Measurements from ENCODE around the gene TBX2.

The TBX2 gene

DNA sequence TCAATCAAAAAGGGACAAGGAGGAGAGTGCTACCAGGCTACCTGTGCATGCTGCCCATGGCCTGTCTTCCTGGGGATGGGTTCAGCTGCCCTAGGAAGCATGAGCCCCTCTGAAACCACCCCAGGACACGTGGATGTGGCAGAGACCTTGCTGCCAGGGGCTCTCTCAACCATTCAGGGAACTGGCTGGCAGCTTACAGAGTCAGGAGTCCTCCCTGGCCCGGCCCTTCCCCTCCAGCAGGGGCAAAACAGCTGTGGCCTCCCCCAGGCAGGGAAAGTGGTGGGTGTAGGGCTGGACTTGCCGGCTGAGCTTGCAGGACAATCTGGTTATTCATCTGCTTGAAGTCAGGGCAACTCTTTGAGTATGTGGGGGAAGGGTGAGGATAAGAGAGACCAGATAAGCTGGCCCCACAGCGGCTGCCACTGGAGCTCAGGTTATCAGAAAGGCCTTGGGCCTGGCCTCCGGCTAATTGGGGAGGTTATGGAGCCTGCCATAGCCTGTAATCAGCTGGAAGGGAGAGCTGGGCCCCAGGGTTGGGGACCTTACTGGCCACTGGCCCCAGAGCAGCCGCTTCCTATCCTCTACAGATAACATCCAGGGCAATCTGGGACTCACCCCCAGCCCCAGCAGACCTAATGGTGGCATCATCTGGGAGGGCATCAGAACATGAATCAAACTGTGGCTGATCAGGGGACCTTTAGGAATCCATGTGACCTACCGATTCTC lies 5.6 kb upstream of the TBX2 start:
- Histone ChIP-seq H3K79me2 (ENCODE audit: control insufficient read depth, low read length) (no peaks in the 10 kb centered on the region), H4K20me1 (ENCODE audit: control insufficient read depth, insufficient read depth, low read depth, low read length) (no peaks in the 10 kb centered on the region), H3K27me3 (ENCODE audit: control insufficient read depth, low read length) (peaks cover 7% of the 10 kb centered on the region; the same call in 1 of the 2 replicates), H3K27ac (ENCODE audit: low read depth, low read length) (no peak overlapping the region), H3K4me1 (ENCODE audit: control insufficient read depth, low read length) (no peaks in the 10 kb centered on the region), H3K9me2 (replicated peaks; ENCODE audit: control insufficient read depth, low read length) (no peaks in the 10 kb centered on the region), H3K4me2 (ENCODE audit: low read length) (no peak overlapping the region), H3K9me3 (ENCODE audit: control insufficient read depth, insufficient read depth, low read length) (no peaks in the 10 kb centered on the region), H3K4me3 (ENCODE audit: low read length) (no peak overlapping the region), H3F3A (ENCODE audit: control insufficient read depth, insufficient read depth) (no peaks in the 10 kb centered on the region), H3K36me3 (ENCODE audit: control insufficient read depth, low read length) (no peaks in the 10 kb centered on the region)
- TF ChIP-seq EZH2phosphoT487 (IDR thresholded peaks at IDR 0.05; ENCODE audit: borderline replicate concordance, low read length) = no peak
- TF ChIP-seq, protein P1, sequence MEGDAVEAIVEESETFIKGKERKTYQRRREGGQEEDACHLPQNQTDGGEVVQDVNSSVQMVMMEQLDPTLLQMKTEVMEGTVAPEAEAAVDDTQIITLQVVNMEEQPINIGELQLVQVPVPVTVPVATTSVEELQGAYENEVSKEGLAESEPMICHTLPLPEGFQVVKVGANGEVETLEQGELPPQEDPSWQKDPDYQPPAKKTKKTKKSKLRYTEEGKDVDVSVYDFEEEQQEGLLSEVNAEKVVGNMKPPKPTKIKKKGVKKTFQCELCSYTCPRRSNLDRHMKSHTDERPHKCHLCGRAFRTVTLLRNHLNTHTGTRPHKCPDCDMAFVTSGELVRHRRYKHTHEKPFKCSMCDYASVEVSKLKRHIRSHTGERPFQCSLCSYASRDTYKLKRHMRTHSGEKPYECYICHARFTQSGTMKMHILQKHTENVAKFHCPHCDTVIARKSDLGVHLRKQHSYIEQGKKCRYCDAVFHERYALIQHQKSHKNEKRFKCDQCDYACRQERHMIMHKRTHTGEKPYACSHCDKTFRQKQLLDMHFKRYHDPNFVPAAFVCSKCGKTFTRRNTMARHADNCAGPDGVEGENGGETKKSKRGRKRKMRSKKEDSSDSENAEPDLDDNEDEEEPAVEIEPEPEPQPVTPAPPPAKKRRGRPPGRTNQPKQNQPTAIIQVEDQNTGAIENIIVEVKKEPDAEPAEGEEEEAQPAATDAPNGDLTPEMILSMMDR (IDR thresholded peaks at IDR 0.05; ENCODE audit: low read depth, low read length, poor library complexity, severe bottlenecking) = peak; percentile 29

DNA sequence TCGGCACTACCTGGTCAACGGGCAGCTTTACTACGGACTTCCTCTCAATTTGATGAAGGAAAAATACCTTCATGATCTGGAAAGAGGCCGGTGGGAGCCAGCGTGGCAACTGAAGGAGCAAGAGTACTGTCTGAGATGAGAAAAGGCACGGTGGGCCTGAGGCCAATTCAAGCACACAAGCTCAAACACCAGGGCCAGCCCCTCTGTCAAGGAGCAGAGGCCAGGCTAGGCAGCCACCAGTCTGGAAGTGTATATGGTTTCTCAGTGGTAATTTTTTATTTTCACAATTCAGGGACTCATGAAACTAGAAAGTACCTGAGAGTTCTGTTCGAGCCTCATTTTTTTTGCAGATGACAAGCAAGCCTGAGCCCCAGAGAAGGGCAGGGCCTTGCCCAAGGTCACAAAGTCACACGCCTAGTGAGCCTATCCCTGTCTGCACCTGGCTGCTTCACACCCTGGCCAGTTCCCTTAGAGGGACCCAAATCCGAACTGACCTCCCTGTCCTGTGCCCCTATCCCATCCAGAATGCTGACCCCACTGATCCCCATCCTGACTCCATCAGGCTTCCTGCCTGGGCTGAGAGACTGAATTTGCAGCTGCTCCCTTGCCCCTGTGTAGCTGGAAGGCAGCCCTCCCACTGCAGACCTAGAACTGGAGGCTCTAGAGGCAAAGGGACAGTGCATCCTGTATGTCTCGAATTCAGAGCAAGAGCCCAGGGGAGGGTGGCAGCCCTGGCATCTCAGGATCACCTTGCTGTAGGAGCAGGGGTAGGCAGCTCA lies 4.8 kb upstream of the TBX2 start:
- TF ChIP-seq, protein P1 (IDR thresholded peaks at IDR 0.05; ENCODE audit: low read depth, low read length, poor library complexity, severe bottlenecking) = no peak
- TF ChIP-seq EZH2phosphoT487 (IDR thresholded peaks at IDR 0.05; ENCODE audit: borderline replicate concordance, low read length) = no peak
- Histone ChIP-seq H3K4me1 (ENCODE audit: control insufficient read depth, low read length) (no peaks in the 10 kb centered on the region), H3F3A (ENCODE audit: control insufficient read depth, insufficient read depth) (no peaks in the 10 kb centered on the region), H3K79me2 (ENCODE audit: control insufficient read depth, low read length) (no peaks in the 10 kb centered on the region), H3K27me3 (ENCODE audit: control insufficient read depth, low read length) (peaks cover 12% of the 10 kb centered on the region; the same call in 1 of the 2 replicates), H4K20me1 (ENCODE audit: control insufficient read depth, insufficient read depth, low read depth, low read length) (no peaks in the 10 kb centered on the region), H3K4me3 (ENCODE audit: low read length) (no peak overlapping the region), H3K36me3 (ENCODE audit: control insufficient read depth, low read length) (no peaks in the 10 kb centered on the region), H3K4me2 (ENCODE audit: low read length) (no peak overlapping the region), H3K27ac (ENCODE audit: low read depth, low read length) (no peak overlapping the region), H3K9me3 (ENCODE audit: control insufficient read depth, insufficient read depth, low read length) (no peaks in the 10 kb centered on the region), H3K9me2 (replicated peaks; ENCODE audit: control insufficient read depth, low read length) (no peaks in the 10 kb centered on the region)

DNA sequence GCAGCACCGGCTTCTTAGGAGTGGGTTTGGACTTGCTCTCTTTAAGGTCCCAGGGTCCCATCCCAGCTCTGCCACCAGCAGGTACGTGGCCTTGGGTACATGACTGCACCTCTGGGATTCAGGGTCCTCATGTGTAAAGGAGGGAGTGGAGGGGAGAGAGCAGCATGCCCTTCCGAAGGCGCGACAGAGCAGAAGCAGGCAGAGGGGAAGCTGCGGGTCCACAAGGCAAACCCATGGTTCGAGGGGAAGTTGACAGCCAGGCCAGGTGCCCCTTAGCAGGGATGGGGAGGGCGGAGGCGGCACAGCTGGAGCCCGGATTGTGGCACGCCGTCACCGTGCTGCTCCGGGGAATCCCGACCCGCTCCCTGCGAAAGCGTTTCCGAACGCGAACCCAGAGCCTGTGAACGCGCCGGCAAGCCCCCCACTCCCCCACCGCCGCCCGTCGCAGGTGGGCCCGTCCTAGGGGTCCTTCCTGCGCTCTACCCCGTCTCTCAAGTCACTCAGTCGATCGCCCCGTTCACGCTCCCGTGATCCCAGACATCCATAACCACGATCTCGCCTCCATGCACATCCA lies 4.1 kb upstream of the TBX2 start:
- peaks cover 12% of the 10 kb centered on the region; the same call in 1 of the 2 replicates for H3K27me3 ChIP-seq (ENCODE audit: control insufficient read depth, low read length)
- H3K4me2 ChIP-seq (ENCODE audit: low read length) = no peak overlapping the region
- no peak overlapping the region for H3K4me3 ChIP-seq (ENCODE audit: low read length)
- H3K4me1 ChIP-seq (ENCODE audit: control insufficient read depth, low read length) = no peaks in the 10 kb centered on the region
- no peak overlapping the region for H3K27ac ChIP-seq (ENCODE audit: low read depth, low read length)
- no peaks in the 10 kb centered on the region for H3K79me2 ChIP-seq (ENCODE audit: control insufficient read depth, low read length)
- no peaks in the 10 kb centered on the region for H4K20me1 ChIP-seq (ENCODE audit: control insufficient read depth, insufficient read depth, low read depth, low read length)
- no peaks in the 10 kb centered on the region for H3K9me2 ChIP-seq (replicated peaks; ENCODE audit: control insufficient read depth, low read length)
- no peaks in the 10 kb centered on the region for H3K9me3 ChIP-seq (ENCODE audit: control insufficient read depth, insufficient read depth, low read length)
- no peaks in the 10 kb centered on the region for H3K36me3 ChIP-seq (ENCODE audit: control insufficient read depth, low read length)
- TF ChIP-seq, protein P1 (IDR thresholded peaks at IDR 0.05; ENCODE audit: low read depth, low read length, poor library complexity, severe bottlenecking) = no peak
- TF ChIP-seq EZH2phosphoT487 (IDR thresholded peaks at IDR 0.05; ENCODE audit: borderline replicate concordance, low read length) = no peak
- no peaks in the 10 kb centered on the region for H3F3A ChIP-seq (ENCODE audit: control insufficient read depth, insufficient read depth)
